ENCODE data around the gene ZNF408.

The ZNF408 gene

GRCh38 chr11:46700241-46701077 lies at the start of gene ZNF408, which contains the start of gene ARHGAP1:
Gene ZNF408, plus strand, starts transcription at chr11:46701031. Its CDS starts 17 bp downstream, at chr11:46701048.
Gene ARHGAP1, minus strand, starts transcription at chr11:46700619. Its CDS starts 4,512 bp downstream, at chr11:46696107.
- peak; percentile 96 for ATAC-seq (ENCODE audit: low read depth)
- peak; percentile 96 to 98 for DNase-seq (ENCODE audit: low spot score in 2 of 2)
- Mint-ChIP-seq H3K27ac (peak within 1 kb of the TSS; percentile 89), H3K36me3 (peaks cover 7% of the 10 kb centered on the region), H3K4me3 (peak within 1 kb of the TSS; percentile 97), H3K27me3 (no peaks in the 10 kb centered on the region), H3K4me1 (peaks cover 22% of the 10 kb centered on the region), H3K9me3 (no peaks in the 10 kb centered on the region)

GRCh38 chr11:46655631-46656030 lies 45.2 kb upstream of the ZNF408 start:
- H3K27ac Mint-ChIP-seq = no peak overlapping the region
- H3K4me1 Mint-ChIP-seq = no peaks in the 10 kb centered on the region
- no peak overlapping the region for H3K4me3 Mint-ChIP-seq
- no peak for ATAC-seq (ENCODE audit: low read depth)
- peaks cover 23% of the 10 kb centered on the region for H3K36me3 Mint-ChIP-seq
- no peaks in the 10 kb centered on the region for H3K9me3 Mint-ChIP-seq
- DNase-seq (ENCODE audit: low spot score in 2 of 2) = no peak
- no peaks in the 10 kb centered on the region for H3K27me3 Mint-ChIP-seq

- no peaks in the 10 kb centered on the region for H3K9me3 Mint-ChIP-seq
- no peak overlapping the region for H3K4me3 Mint-ChIP-seq
- peaks cover 20% of the 10 kb centered on the region for H3K36me3 Mint-ChIP-seq
- no peaks in the 10 kb centered on the region for H3K27me3 Mint-ChIP-seq
- H3K27ac Mint-ChIP-seq = no peak overlapping the region
- DNase-seq (ENCODE audit: low spot score in 2 of 2) (no peak), ATAC-seq (ENCODE audit: low read depth) (no peak)
- H3K4me1 Mint-ChIP-seq = no peaks in the 10 kb centered on the region
Measured at GRCh38 chr11:46657186-46657585, 43.6 kb upstream of the ZNF408 start.

GRCh38 chr11:46658259-46658658 lies 42.6 kb upstream of the ZNF408 start:
- Mint-ChIP-seq H3K9me3 (no peaks in the 10 kb centered on the region), H3K4me1 (no peaks in the 10 kb centered on the region), H3K27me3 (no peaks in the 10 kb centered on the region), H3K27ac (no peak overlapping the region), H3K4me3 (no peak overlapping the region), H3K36me3 (peaks cover 22% of the 10 kb centered on the region)
- DNase-seq (ENCODE audit: low spot score in 2 of 2) (no peak), ATAC-seq (ENCODE audit: low read depth) (no peak)

GRCh38 chr11:46659908-46660307 lies 40.9 kb upstream of the ZNF408 start:
- H3K36me3 Mint-ChIP-seq = peaks cover 31% of the 10 kb centered on the region

GRCh38 chr11:46661836-46662235 lies 39.0 kb upstream of the ZNF408 start:
- H3K4me1 Mint-ChIP-seq = no peaks in the 10 kb centered on the region
- H3K27me3 Mint-ChIP-seq = no peaks in the 10 kb centered on the region
- no peak overlapping the region for H3K4me3 Mint-ChIP-seq
- DNase-seq (ENCODE audit: low spot score in 2 of 2) = no peak
- peaks cover 34% of the 10 kb centered on the region for H3K36me3 Mint-ChIP-seq
- no peak for ATAC-seq (ENCODE audit: low read depth)
- no peak overlapping the region for H3K27ac Mint-ChIP-seq
- H3K9me3 Mint-ChIP-seq = no peaks in the 10 kb centered on the region

More at GRCh38 chr11:46659908-46660307, 40.9 kb upstream of the ZNF408 start:
- H3K9me3 Mint-ChIP-seq = no peaks in the 10 kb centered on the region
- H3K4me1 Mint-ChIP-seq = no peaks in the 10 kb centered on the region
- no peaks in the 10 kb centered on the region for H3K27me3 Mint-ChIP-seq
- DNase-seq (ENCODE audit: low spot score in 2 of 2) = no peak
- H3K27ac Mint-ChIP-seq = no peak overlapping the region
- ATAC-seq (ENCODE audit: low read depth) = no peak
- no peak overlapping the region for H3K4me3 Mint-ChIP-seq

- Mint-ChIP-seq H3K27ac (no peak overlapping the region), H3K4me3 (no peak overlapping the region), H3K4me1 (no peaks in the 10 kb centered on the region), H3K9me3 (no peaks in the 10 kb centered on the region), H3K27me3 (no peaks in the 10 kb centered on the region), H3K36me3 (peaks cover 38% of the 10 kb centered on the region)
- DNase-seq (ENCODE audit: low spot score in 2 of 2) (no peak), ATAC-seq (ENCODE audit: low read depth) (no peak)
Measured at GRCh38 chr11:46662366-46662765, 38.5 kb upstream of the ZNF408 start.

GRCh38 chr11:46663277-46663940 lies 37.4 kb upstream of the ZNF408 start:
- DNase-seq (ENCODE audit: low spot score in 2 of 2) (no peak), ATAC-seq (ENCODE audit: low read depth) (no peak)
- H3K4me3 Mint-ChIP-seq = no peak overlapping the region
- no peak overlapping the region for H3K27ac Mint-ChIP-seq
- H3K27me3 Mint-ChIP-seq = no peaks in the 10 kb centered on the region
- H3K9me3 Mint-ChIP-seq = no peaks in the 10 kb centered on the region
- H3K36me3 Mint-ChIP-seq = peaks cover 38% of the 10 kb centered on the region
- no peaks in the 10 kb centered on the region for H3K4me1 Mint-ChIP-seq

GRCh38 chr11:46664612-46665011 lies 36.2 kb upstream of the ZNF408 start:
- Mint-ChIP-seq H3K9me3 (no peaks in the 10 kb centered on the region), H3K4me3 (no peak overlapping the region), H3K27me3 (no peaks in the 10 kb centered on the region), H3K27ac (no peak overlapping the region), H3K36me3 (peaks cover 39% of the 10 kb centered on the region), H3K4me1 (no peaks in the 10 kb centered on the region)
- DNase-seq (ENCODE audit: low spot score in 2 of 2) = no peak
- ATAC-seq (ENCODE audit: low read depth) = no peak

GRCh38 chr11:46665356-46665755 lies 35.5 kb upstream of the ZNF408 start:
- Mint-ChIP-seq H3K4me3 (no peak overlapping the region), H3K36me3 (peaks cover 38% of the 10 kb centered on the region), H3K9me3 (no peaks in the 10 kb centered on the region), H3K27ac (no peak overlapping the region), H3K27me3 (no peaks in the 10 kb centered on the region), H3K4me1 (no peaks in the 10 kb centered on the region)
- no peak for DNase-seq (ENCODE audit: low spot score in 2 of 2)
- ATAC-seq (ENCODE audit: low read depth) = no peak

- no peak overlapping the region for H3K4me3 Mint-ChIP-seq
- ATAC-seq (ENCODE audit: low read depth) (no peak), DNase-seq (ENCODE audit: low spot score in 2 of 2) (no peak)
- H3K27me3 Mint-ChIP-seq = no peaks in the 10 kb centered on the region
- no peaks in the 10 kb centered on the region for H3K4me1 Mint-ChIP-seq
- peak overlapping the region; percentile 73 for H3K27ac Mint-ChIP-seq
- peaks cover 39% of the 10 kb centered on the region for H3K36me3 Mint-ChIP-seq
- H3K9me3 Mint-ChIP-seq = no peaks in the 10 kb centered on the region
Measured at GRCh38 chr11:46666516-46666915, 34.3 kb upstream of the ZNF408 start.

GRCh38 chr11:46667043-46667481 lies 33.8 kb upstream of the ZNF408 start:
- Mint-ChIP-seq H3K27ac (peak overlapping the region; percentile 73), H3K36me3 (peaks cover 41% of the 10 kb centered on the region), H3K27me3 (no peaks in the 10 kb centered on the region), H3K9me3 (no peaks in the 10 kb centered on the region), H3K4me1 (no peaks in the 10 kb centered on the region), H3K4me3 (no peak overlapping the region)
- ATAC-seq (ENCODE audit: low read depth) = no peak
- no peak for DNase-seq (ENCODE audit: low spot score in 2 of 2)

- peaks cover 46% of the 10 kb centered on the region for H3K36me3 Mint-ChIP-seq
Measured at GRCh38 chr11:46668480-46669085, 32.2 kb upstream of the ZNF408 start.

GRCh38 chr11:46669711-46670139 lies 31.1 kb upstream of the ZNF408 start:
- DNase-seq (ENCODE audit: low spot score in 2 of 2) = no peak
- peaks cover 7% of the 10 kb centered on the region for H3K4me1 Mint-ChIP-seq
- no peak for ATAC-seq (ENCODE audit: low read depth)
- peaks cover 40% of the 10 kb centered on the region for H3K36me3 Mint-ChIP-seq
- H3K27me3 Mint-ChIP-seq = no peaks in the 10 kb centered on the region
- no peak overlapping the region for H3K27ac Mint-ChIP-seq
- H3K9me3 Mint-ChIP-seq = no peaks in the 10 kb centered on the region
- H3K4me3 Mint-ChIP-seq = no peak overlapping the region

More at GRCh38 chr11:46668480-46669085, 32.2 kb upstream of the ZNF408 start:
- Mint-ChIP-seq H3K27ac (no peak overlapping the region), H3K9me3 (no peaks in the 10 kb centered on the region), H3K4me3 (no peak overlapping the region), H3K27me3 (no peaks in the 10 kb centered on the region), H3K4me1 (peaks cover under 1% of the 10 kb centered on the region)
- DNase-seq (ENCODE audit: low spot score in 2 of 2) = no peak
- no peak for ATAC-seq (ENCODE audit: low read depth)

Data from memory B cell (primary cell).